PFSK-1 (cell line): ENCODE data around the gene MYL7.

Experiments
- FOXP2 ChIP-seq: optimal IDR thresholded peaks from 2 replicates; pipeline ENCODE3; 2011; ENCODE audit warnings: borderline replicate concordance, control low read depth, inconsistent platforms; ENCODE audit not compliant: insufficient read depth; ENCODE audit errors: extremely low read length, extremely low read depth
- POLR2AphosphoS5 ChIP-seq: IDR thresholded peaks from 2 replicates; pipeline ENCODE4 v1.6.1; 2012; ENCODE audit warnings: low read depth, mild to moderate bottlenecking, control low read depth, low read length, moderate library complexity
- REST ChIP-seq, 2 experiments: IDR thresholded peaks; 2 replicates each; pipeline versions ENCODE4 v1.6.1 to v1.8.0; 2011 to 2012; ENCODE audit warnings: low read depth in 2 of 2, low read length in 2 of 2, control low read depth in 1 of 2, inconsistent platforms in 1 of 2, mild to moderate bottlenecking in 1 of 2, moderate library complexity in 1 of 2; ENCODE audit not compliant: insufficient read depth in 1 of 2
- SIN3A ChIP-seq: IDR thresholded peaks from 2 replicates; pipeline ENCODE4 v1.6.1; 2012; ENCODE audit warnings: mild to moderate bottlenecking, low read length, moderate library complexity, borderline replicate concordance; ENCODE audit not compliant: insufficient read depth
- TAF1 ChIP-seq: IDR thresholded peaks from 2 replicates; pipeline ENCODE4 v1.6.1; 2012; ENCODE audit warnings: low read length, control low read depth, borderline replicate concordance; ENCODE audit not compliant: insufficient read depth

GRCh38 chr7:44132039-44132438, 9.1 kb downstream of the MYL7 start:
- TF ChIP-seq POLR2AphosphoS5 (no peak), REST (IDR thresholded peaks at IDR 0.05; ENCODE audit: insufficient read depth in 1 of 2, low read depth in 2 of 2, low read length in 2 of 2) (no peak), TAF1 (no peak), SIN3A (no peak), FOXP2 (no peak)
